ENCODE data around the gene DENND2C.

DENND2C gene

DNA sequence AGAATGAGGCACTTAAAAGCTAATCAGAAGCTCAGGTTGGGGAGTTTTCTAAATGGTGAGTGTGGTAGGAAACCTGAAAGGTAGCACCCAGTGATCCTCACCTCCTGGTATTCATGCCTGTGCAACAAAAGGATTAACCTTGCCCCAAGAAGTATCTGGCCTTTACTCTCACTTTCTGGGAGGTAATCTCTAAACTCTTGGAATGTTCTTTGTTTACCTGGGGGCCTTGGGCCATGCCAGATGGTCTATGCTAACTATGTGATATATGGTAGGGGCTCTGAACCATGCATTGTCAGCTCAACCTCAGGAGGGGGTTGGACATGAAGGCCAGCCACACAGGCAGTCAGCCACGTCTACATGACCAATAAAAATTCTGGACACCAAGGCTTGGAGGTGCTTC lies 134.4 kb downstream of the DENND2C start:
- DNase-seq, result no peak
